K562 (cell line): ENCODE data around the gene PIGN. TPM values are rescaled to one million over a fixed set of nuclear protein-coding genes. Genes with fewer than 3 reads are reported as not detected.

Source experiments
- ATF1 ChIP-seq, 2 experiments: fragments of 450-650 bp in 1 of 2; IDR thresholded peaks; 2 replicates each; pipeline ENCODE4 v1.6.1; 2016; ENCODE audit warnings: missing compliant biosample characterization in 1 of 2, missing genetic modification characterization in 1 of 2
- BCL6 ChIP-seq: fragments of 250-450 bp; sonication (Bioruptor Pico); IDR thresholded peaks from 2 replicates; pipeline ENCODE4 v1.4.0; 2020
- DMBX1 ChIP-seq: fragments of 250-450 bp; sonication (Bioruptor Pico); IDR thresholded peaks from 2 replicates; pipeline ENCODE4 v1.8.0; 2022; ENCODE audit warnings: inconsistent platforms, mild to moderate bottlenecking, moderate library complexity, borderline replicate concordance
- EGR1 ChIP-seq: fragments of 450-650 bp; conservative IDR thresholded peaks from 2 replicates; pipeline ENCODE4 v1.6.1; 2017; ENCODE audit warnings: mild to moderate bottlenecking
- ETV1 ChIP-seq: fragments of 450-650 bp; conservative IDR thresholded peaks from 2 replicates; pipeline ENCODE4 v1.6.1; 2016; ENCODE audit warnings: missing genetic modification characterization, control low read depth, low read depth, missing compliant biosample characterization
- FOXA3 ChIP-seq, 2 experiments: fragments of 450-650 bp in 1 of 2; sonication (generic) in 1 of 2; formaldehyde crosslinking; IDR thresholded peaks in 1 of 2; conservative IDR thresholded peaks in 1 of 2; 2 replicates each; pipeline versions ENCODE4 v1.4.0 to v1.8.0; 2020 to 2022; ENCODE audit warnings: mild to moderate bottlenecking in 2 of 2, missing genetic modification reagents in 1 of 2
- FOXK2 ChIP-seq, 2 experiments: fragments of 450-650 bp; IDR thresholded peaks in 1 of 2; conservative IDR thresholded peaks in 1 of 2; 2 replicates each; pipeline ENCODE4 v1.6.1; 2016; ENCODE audit warnings: low read depth in 2 of 2, mild to moderate bottlenecking in 1 of 2
- GABPB1 ChIP-seq: sonication (generic); formaldehyde crosslinking; IDR thresholded peaks from 2 replicates; pipeline ENCODE4 v1.8.0; 2022; ENCODE audit warnings: mild to moderate bottlenecking, missing genetic modification reagents
- HIVEP1 ChIP-seq: fragments of 250-450 bp; sonication (Bioruptor Pico); IDR thresholded peaks from 2 replicates; pipeline ENCODE4 v1.4.0; 2020; ENCODE audit warnings: mild to moderate bottlenecking
- HNRNPLL ChIP-seq: fragments of 200-400 bp; formaldehyde crosslinking; IDR thresholded peaks from 2 replicates; pipeline ENCODE4 v1.6.1; 2017; ENCODE audit warnings: low read length, low read depth, mild to moderate bottlenecking; ENCODE audit not compliant: poor library complexity, severe bottlenecking
- KDM5B ChIP-seq: fragments of 200-600 bp; sonication (generic); IDR thresholded peaks from 2 replicates; pipeline ENCODE4 v1.6.1; 2012; ENCODE audit warnings: low read depth, mild to moderate bottlenecking, moderate library complexity, low read length, control low read depth, inconsistent platforms; ENCODE audit not compliant: insufficient replicate concordance
- MBD2 ChIP-seq: sonication (generic); IDR thresholded peaks from 2 replicates; pipeline ENCODE4 v1.6.1; 2016; ENCODE audit warnings: low read depth, borderline replicate concordance
- NFRKB ChIP-seq: fragments of 450-650 bp; IDR thresholded peaks from 2 replicates; pipeline ENCODE4 v1.6.1; 2016; ENCODE audit warnings: low read depth
- PHB ChIP-seq: fragments of 250-450 bp; sonication (Bioruptor Pico); IDR thresholded peaks from 2 replicates; pipeline ENCODE4 v1.5.0; 2021
- POLR2H ChIP-seq: IDR thresholded peaks from 2 replicates; pipeline ENCODE4 v1.6.1; 2016; ENCODE audit warnings: missing genetic modification characterization, low read depth, mild to moderate bottlenecking, control low read depth, missing compliant biosample characterization, moderate library complexity
- PTBP1 ChIP-seq: fragments of 200-400 bp; formaldehyde crosslinking; IDR thresholded peaks from 2 replicates; pipeline ENCODE4 v1.6.1; 2017; ENCODE audit warnings: low read depth, low read length
- SIN3B ChIP-seq: fragments of 450-650 bp; IDR thresholded peaks from 2 replicates; pipeline ENCODE4 v1.6.1; 2017; ENCODE audit warnings: low read depth, mild to moderate bottlenecking, moderate library complexity
- TFAM ChIP-seq: fragments of 250-450 bp; sonication (Bioruptor Pico); conservative IDR thresholded peaks from 2 replicates; pipeline ENCODE4 v1.5.0; 2021; ENCODE audit warnings: mild to moderate bottlenecking, moderate library complexity
- ZFX ChIP-seq: sonication (generic); formaldehyde crosslinking; IDR thresholded peaks from 2 replicates; pipeline ENCODE4 v1.8.0; 2022; ENCODE audit warnings: mild to moderate bottlenecking, missing genetic modification reagents, moderate library complexity
- ZNF165 ChIP-seq: fragments of 250-450 bp; sonication (Bioruptor Pico); IDR thresholded peaks from 2 replicates; pipeline ENCODE4 v1.4.0; 2020; ENCODE audit warnings: borderline replicate concordance
- ZNF586 ChIP-seq: fragments of 450-650 bp; formaldehyde crosslinking; conservative IDR thresholded peaks from 2 replicates; pipeline ENCODE4 v1.4.0; 2020; ENCODE audit warnings: mild to moderate bottlenecking, moderate library complexity
- polyA plus RNA-seq, 8 experiments: library from polyadenylated mRNA; depleted of rRNA in 4 of 8; stranded (reverse) in 5 of 8; unstranded in 3 of 8; fragments of >200 nt; fragmentation: Nextera tagmentation in 2 of 8; fragmentation: Illumina TruSeq in 1 of 8; extraction: Ambion mirVana in 2 of 8; extraction: Trizol in 1 of 8; gene quantifications; 2 replicates each; pipeline versions ENCODE4 v1.2.1 to v1.2.3, GENCODE V29; 2011 to 2014; ENCODE audit warnings: inconsistent platforms in 1 of 8, missing spikeins in 1 of 8
- total RNA-seq, 7 experiments: library from RNA; depleted of rRNA in 6 of 7; stranded (reverse); fragments of >200 nt in 6 of 7; fragmentation: Illumina TruSeq in 2 of 7; extraction: Trizol in 2 of 7; gene quantifications; 2 replicates each; pipeline versions ENCODE4 v1.2.1 to v1.2.3, GENCODE V29; 2011 to 2021; ENCODE audit warnings: low replicate concordance in 1 of 7
- TF ChIP-seq, protein P1 (sequence below): fragments of 250-450 bp; sonication (Bioruptor Pico); IDR thresholded peaks from 2 replicates; pipeline ENCODE4 v1.9.0; 2021; ENCODE audit warnings: mild to moderate bottlenecking, inconsistent platforms
- TF ChIP-seq, protein P2 (sequence below): sonication (generic); formaldehyde crosslinking; IDR thresholded peaks from 2 replicates; pipeline ENCODE4 v1.8.1; 2022; ENCODE audit warnings: missing genetic modification reagents
- TF ChIP-seq, protein P3 (sequence below): sonication (generic); formaldehyde crosslinking; IDR thresholded peaks from 2 replicates; pipeline ENCODE4 v1.8.0; 2022; ENCODE audit warnings: mild to moderate bottlenecking, missing genetic modification reagents

The PIGN gene
- total and polyA plus RNA-seq, 9 of the 15 experiments (the other 6 are each of a cell fraction or from before 2014, with no cell fraction given): 9.9 to 25.6 (median 17.3) TPM

DNA sequence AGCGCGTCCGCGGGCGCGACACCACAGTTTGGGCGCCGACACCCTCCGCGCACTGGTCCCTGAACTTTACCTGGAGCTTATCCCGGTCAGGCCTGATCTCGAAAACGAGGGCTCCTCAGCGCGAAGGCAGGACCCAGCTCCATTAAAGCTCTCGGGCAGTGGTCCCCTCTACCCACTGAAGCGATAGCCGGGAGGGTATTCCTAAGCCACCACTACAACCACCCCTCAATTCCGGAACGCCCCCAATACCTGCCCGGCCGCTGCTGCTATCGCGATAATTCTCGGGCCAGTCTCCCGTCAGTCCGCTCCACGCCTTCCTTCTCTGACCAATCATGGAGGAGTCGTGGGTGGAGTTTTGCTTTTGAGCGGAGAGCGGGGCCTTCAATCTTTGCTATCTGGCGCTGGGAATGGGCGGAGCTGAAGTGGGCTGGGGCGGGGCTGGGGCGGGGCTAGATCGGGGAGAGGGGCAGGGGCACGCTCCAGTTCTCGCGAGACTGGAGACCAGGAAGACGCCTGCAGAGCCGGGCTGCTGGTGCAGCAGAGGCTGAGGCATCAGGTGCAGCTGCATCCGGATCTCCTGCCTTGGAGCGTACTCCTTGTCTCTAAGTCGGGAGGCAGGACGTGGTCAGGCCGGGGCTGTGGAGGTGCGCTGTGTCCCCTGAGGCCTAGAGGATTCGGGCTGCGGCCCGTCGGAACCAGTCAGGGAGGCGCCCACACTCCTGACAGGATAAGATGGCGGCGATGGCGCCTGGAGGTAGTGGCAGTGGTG is at the start of gene PIGN, which contains the start of gene RELCH (continued):
- TF ChIP-seq, protein P1, sequence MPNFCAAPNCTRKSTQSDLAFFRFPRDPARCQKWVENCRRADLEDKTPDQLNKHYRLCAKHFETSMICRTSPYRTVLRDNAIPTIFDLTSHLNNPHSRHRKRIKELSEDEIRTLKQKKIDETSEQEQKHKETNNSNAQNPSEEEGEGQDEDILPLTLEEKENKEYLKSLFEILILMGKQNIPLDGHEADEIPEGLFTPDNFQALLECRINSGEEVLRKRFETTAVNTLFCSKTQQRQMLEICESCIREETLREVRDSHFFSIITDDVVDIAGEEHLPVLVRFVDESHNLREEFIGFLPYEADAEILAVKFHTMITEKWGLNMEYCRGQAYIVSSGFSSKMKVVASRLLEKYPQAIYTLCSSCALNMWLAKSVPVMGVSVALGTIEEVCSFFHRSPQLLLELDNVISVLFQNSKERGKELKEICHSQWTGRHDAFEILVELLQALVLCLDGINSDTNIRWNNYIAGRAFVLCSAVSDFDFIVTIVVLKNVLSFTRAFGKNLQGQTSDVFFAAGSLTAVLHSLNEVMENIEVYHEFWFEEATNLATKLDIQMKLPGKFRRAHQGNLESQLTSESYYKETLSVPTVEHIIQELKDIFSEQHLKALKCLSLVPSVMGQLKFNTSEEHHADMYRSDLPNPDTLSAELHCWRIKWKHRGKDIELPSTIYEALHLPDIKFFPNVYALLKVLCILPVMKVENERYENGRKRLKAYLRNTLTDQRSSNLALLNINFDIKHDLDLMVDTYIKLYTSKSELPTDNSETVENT (CRISPR knock-in tag): no peak
- TF ChIP-seq SIN3B (peak; percentile 70; the same call in 1 of the 2 replicates), EGR1 (peak; percentile 49; the same call in 1 of the 2 replicates), ATF1 (CRISPR knock-in tag; IDR thresholded peaks at IDR 0.05) (no peak), ATF1 (tag; IDR thresholded peaks at IDR 0.05) (0 out of 2 replicates have a peak, but pooled peaks have one; percentile 5), HNRNPLL (peak; percentile 80), FOXK2 (conservative IDR thresholded peaks at IDR 0.05 in 1 of 2, IDR thresholded peaks at IDR 0.05 in 1 of 2; ENCODE audit: low read depth in 2 of 2) (0 out of 4 replicates have a peak, but pooled peaks of 1 of the 2 experiments have one; percentile 1), ZFX (peak; percentile 72), NFRKB (peak; percentile 39; the same call in 1 of the 2 replicates), GABPB1 (CRISPR knock-in tag) (no peak; the same call in 1 of the 2 replicates), ZNF586 (CRISPR knock-in tag) (no peak), ETV1 (peak; percentile 36; the same call in 1 of the 2 replicates), PHB (CRISPR knock-in tag) (no peak), MBD2 (peak; percentile 86; the same call in 1 of the 2 replicates), ZNF165 (CRISPR knock-in tag) (no peak), FOXA3 (CRISPR knock-in tag; conservative IDR thresholded peaks at IDR 0.05 in 1 of 2, IDR thresholded peaks at IDR 0.05 in 1 of 2) (0 out of 4 replicates have a peak, but pooled peaks of 1 of the 2 experiments have one; percentile 39), BCL6 (no peak), PTBP1 (no peak), KDM5B (peak; percentile 63), DMBX1 (CRISPR knock-in tag) (no peak), POLR2H (peak; percentile 48), HIVEP1 (CRISPR knock-in tag) (no peak), TFAM (CRISPR knock-in tag) (no peak)
- TF ChIP-seq, protein P2, sequence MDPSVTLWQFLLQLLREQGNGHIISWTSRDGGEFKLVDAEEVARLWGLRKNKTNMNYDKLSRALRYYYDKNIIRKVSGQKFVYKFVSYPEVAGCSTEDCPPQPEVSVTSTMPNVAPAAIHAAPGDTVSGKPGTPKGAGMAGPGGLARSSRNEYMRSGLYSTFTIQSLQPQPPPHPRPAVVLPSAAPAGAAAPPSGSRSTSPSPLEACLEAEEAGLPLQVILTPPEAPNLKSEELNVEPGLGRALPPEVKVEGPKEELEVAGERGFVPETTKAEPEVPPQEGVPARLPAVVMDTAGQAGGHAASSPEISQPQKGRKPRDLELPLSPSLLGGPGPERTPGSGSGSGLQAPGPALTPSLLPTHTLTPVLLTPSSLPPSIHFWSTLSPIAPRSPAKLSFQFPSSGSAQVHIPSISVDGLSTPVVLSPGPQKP (CRISPR knock-in tag): no peak
- TF ChIP-seq, protein P3, sequence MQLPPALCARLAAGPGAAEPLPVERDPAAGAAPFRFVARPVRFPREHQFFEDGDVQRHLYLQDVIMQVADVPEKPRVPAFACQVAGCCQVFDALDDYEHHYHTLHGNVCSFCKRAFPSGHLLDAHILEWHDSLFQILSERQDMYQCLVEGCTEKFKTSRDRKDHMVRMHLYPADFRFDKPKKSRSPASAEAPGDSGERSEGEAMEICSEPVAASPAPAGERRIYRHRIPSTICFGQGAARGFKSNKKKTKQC (CRISPR knock-in tag): peak; percentile 69; the same call in 1 of the 2 replicates
